ENCODE data around the gene PIK3R5. TPM values are rescaled to one million over a fixed set of nuclear protein-coding genes. Genes with fewer than 3 reads are reported as not detected.
A peak's percentile ranks its signal among the peaks of the same experiment; 100 is the strongest.

Gene PIK3R5
- total and polyA plus RNA-seq, 12 donors, result 0.66 to 10.1 (median 2.2) TPM

GRCh38 chr17:8904201-8904600, 61.3 kb downstream of the PIK3R5 start:
- TF ChIP-seq, protein P1, sequence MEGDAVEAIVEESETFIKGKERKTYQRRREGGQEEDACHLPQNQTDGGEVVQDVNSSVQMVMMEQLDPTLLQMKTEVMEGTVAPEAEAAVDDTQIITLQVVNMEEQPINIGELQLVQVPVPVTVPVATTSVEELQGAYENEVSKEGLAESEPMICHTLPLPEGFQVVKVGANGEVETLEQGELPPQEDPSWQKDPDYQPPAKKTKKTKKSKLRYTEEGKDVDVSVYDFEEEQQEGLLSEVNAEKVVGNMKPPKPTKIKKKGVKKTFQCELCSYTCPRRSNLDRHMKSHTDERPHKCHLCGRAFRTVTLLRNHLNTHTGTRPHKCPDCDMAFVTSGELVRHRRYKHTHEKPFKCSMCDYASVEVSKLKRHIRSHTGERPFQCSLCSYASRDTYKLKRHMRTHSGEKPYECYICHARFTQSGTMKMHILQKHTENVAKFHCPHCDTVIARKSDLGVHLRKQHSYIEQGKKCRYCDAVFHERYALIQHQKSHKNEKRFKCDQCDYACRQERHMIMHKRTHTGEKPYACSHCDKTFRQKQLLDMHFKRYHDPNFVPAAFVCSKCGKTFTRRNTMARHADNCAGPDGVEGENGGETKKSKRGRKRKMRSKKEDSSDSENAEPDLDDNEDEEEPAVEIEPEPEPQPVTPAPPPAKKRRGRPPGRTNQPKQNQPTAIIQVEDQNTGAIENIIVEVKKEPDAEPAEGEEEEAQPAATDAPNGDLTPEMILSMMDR (IDR thresholded peaks at IDR 0.05), result no peak
- Histone ChIP-seq H3K9me3 (no peaks in the 10 kb centered on the region), H3K36me3 (peaks cover 0 to 81% (median 0%) of the 10 kb centered on the region in 9 donors), H3K4me1 (peaks cover 0 to 22% (median 0%) of the 10 kb centered on the region in 9 donors), H3K4me3 (no peak overlapping the region), H3K27ac (no peak overlapping the region), H3K27me3 (peaks cover 0 to 54% (median 12%) of the 10 kb centered on the region in 7 donors)
- ATAC-seq (no peak), DNase-seq (no peak)
- 65 to 80% methylated on average over 2 of the region's 2 CpGs for whole genome bisulfite sequencing, 2 donors
- intact Hi-C loops (cut with DNase I), result loop anchor here in 1 of 10 donors (10.0 kb wide), 1 partner anchor 61 kb away; the partner anchor contains the start of gene PIK3R5

- WGBS, 2 donors, result 52 to 58% methylated on average over 15 of the region's 15 CpGs
- peaks cover 0 to 37% (median 7%) of the 10 kb centered on the region in 7 donors for H3K27me3 ChIP-seq
- H3K4me1 ChIP-seq, result peaks cover 0 to 39% (median 0%) of the 10 kb centered on the region in 9 donors
- H3K9me3 ChIP-seq, result no peaks in the 10 kb centered on the region
- DNase-seq (no peak), ATAC-seq (no peak)
- TF ChIP-seq, protein P1 (IDR thresholded peaks at IDR 0.05), result no peak
- peak overlapping the region in 1 of 10 donors; percentile 51 for H3K27ac ChIP-seq
- H3K4me3 ChIP-seq, result no peak overlapping the region
- intact Hi-C loops (cut with DNase I), result loop anchor here in 1 of 10 donors (10.0 kb wide), 1 partner anchor 64 kb away; the partner anchor contains the start of gene PIK3R5
- H3K36me3 ChIP-seq, result peaks cover 0 to 81% (median 0%) of the 10 kb centered on the region in 9 donors
Observed at GRCh38 chr17:8900626-8901585, 64.6 kb downstream of the PIK3R5 start.

GRCh38 chr17:8900207-8900606, 65.3 kb downstream of the PIK3R5 start:
- intact Hi-C loops (cut with DNase I), result loop anchor here in 1 of 10 donors (10.0 kb wide), 1 partner anchor 65 kb away; the partner anchor contains the start of gene PIK3R5
- H3K27ac ChIP-seq, result peak overlapping the region in 1 of 10 donors; percentile 51
- no peak for ATAC-seq

DNA sequence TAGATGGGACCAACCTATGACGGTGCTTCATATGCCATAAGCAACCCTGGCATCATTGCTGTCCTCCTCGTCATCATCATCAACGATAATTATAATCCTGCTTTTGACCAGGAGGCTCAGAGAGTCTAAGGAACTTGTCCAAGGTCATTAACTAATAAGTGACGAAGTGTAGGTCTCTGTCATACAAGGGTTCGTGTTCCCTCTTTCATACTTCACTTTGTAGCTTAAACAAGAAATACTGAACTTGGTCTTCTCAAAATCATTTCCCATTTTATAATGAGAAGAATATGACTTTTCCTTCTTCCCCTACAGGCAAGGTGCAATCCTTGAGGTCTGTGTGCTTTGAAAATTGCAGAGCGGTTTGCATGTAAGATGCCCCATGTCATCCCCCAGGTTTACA, 66.9 kb downstream of the PIK3R5 start:
- Histone ChIP-seq H3K27ac (peak overlapping the region in 1 of 10 donors; percentile 51), H3K4me3 (no peak overlapping the region), H3K4me1 (peaks cover 0 to 49% (median 0%) of the 10 kb centered on the region in 9 donors), H3K9me3 (no peaks in the 10 kb centered on the region), H3K27me3 (peaks cover 0 to 26% (median 0%) of the 10 kb centered on the region in 7 donors), H3K36me3 (peaks cover 0 to 69% (median 0%) of the 10 kb centered on the region in 9 donors)
- TF ChIP-seq, protein P1 (IDR thresholded peaks at IDR 0.05), result no peak
- 88 to 89% methylated on average over 6 of the region's 6 CpGs for WGBS, 2 donors
- intact Hi-C loops (cut with DNase I), result loop anchor here in 8 of 10 donors (5.0 to 10.0 kb wide), 6 partner anchors 94 to 494 kb away; partner anchors contain the start of gene SPDYE4 (in 2 of the 8)
- DNase-seq (no peak), ATAC-seq (no peak)

More at GRCh38 chr17:8900207-8900606, 65.3 kb downstream of the PIK3R5 start:
- DNase-seq, result no peak
- Histone ChIP-seq H3K9me3 (no peaks in the 10 kb centered on the region), H3K4me3 (no peak overlapping the region), H3K4me1 (peaks cover 0 to 39% (median 0%) of the 10 kb centered on the region in 9 donors), H3K27me3 (peaks cover 0 to 34% (median 3%) of the 10 kb centered on the region in 7 donors), H3K36me3 (peaks cover 0 to 76% (median 0%) of the 10 kb centered on the region in 9 donors)
- TF ChIP-seq, protein P1 (IDR thresholded peaks at IDR 0.05), result no peak
- 65 to 67% methylated on average over 6 of the region's 6 CpGs for WGBS, 2 donors
